ENCODE data around the gene IVD. TPM values are rescaled to one million over a fixed set of nuclear protein-coding genes. Genes with fewer than 3 reads are reported as not detected.

IVD gene
- total and polyA plus RNA-seq, 2 of the 8 experiments (the other 6 are each of a cell fraction or from before 2014, with no cell fraction given) = 55.2 to 78.8 TPM

DNA sequence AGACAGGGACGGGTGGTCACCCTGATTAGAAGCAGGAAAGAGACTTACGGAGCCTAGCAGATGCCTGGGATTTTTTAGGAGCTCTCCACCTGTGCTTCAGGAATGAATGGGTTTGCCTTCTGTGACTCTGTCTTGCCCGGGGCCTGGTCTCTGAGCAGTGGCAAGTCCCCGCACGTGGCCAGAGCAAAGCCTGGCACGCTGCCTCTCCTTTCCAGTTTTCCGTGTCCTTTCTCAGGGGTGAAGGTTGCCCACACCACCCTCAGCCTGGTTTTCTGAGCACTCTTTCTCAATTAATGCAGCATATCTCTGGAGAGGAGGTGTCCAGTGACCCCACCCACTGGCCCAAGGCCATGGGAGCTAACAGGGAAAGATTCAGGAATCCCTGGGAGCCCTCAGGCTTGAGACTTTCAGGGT, 50.7 kb downstream of the IVD start:
- Histone ChIP-seq H3K14ac (ENCODE audit: insufficient read length) (no peak overlapping the region), H3K4ac (replicated peaks; ENCODE audit: insufficient read length, low read depth, low read length) (no peak overlapping the region), H3K4me2 (ENCODE audit: insufficient read depth in 1 of 2, low read depth in 2 of 2, low read length in 2 of 2) (no peak overlapping the region), H3K4me1 (replicated peaks in 1 of 4; ENCODE audit: control insufficient read depth in 3 of 4, insufficient read depth in 4 of 4, low read length in 3 of 4) (peaks cover 4 to 33% (median 17%) of the 10 kb centered on the region in 4 experiments), H2AK5ac (ENCODE audit: low read depth, low read length) (no peak overlapping the region), H4K91ac (replicated peaks; ENCODE audit: insufficient read length, low read length) (no peak overlapping the region), H3K36me3 (ENCODE audit: control insufficient read depth in 2 of 4, insufficient read depth in 4 of 4, low read length in 3 of 4) (peaks cover 14 to 26% (median 23%) of the 10 kb centered on the region in 4 experiments), H3K79me1 (ENCODE audit: low read depth, low read length) (peaks cover 45% of the 10 kb centered on the region), H2BK120ac (replicated peaks; ENCODE audit: low read depth, low read length) (no peak overlapping the region), H3K9ac (replicated peaks in 1 of 4; ENCODE audit: extremely low read depth in 1 of 4, low read depth in 3 of 4, low read length in 3 of 4) (no peak overlapping the region), H2BK20ac (ENCODE audit: low read length) (no peak overlapping the region), H4K8ac (ENCODE audit: extremely low read depth, insufficient read depth, low read length) (no peak overlapping the region), H3K79me2 (ENCODE audit: control insufficient read depth in 1 of 2, insufficient read depth in 2 of 2, low read length in 2 of 2) (peaks cover 17 to 90% of the 10 kb centered on the region in 2 experiments), H2BK5ac (ENCODE audit: low read depth, low read length) (no peak overlapping the region), H4K20me1 (replicated peaks in 1 of 2; ENCODE audit: control insufficient read depth in 1 of 2, insufficient read depth in 2 of 2, low read length in 2 of 2) (peaks cover 57 to 60% of the 10 kb centered on the region in 2 experiments), H4K5ac (ENCODE audit: insufficient read length, low read depth, low read length) (no peak overlapping the region), H3K27ac (ENCODE audit: low read depth, low read length) (no peak overlapping the region), H3K4me3 (ENCODE audit: extremely low read depth in 1 of 4, insufficient read depth in 2 of 4, low read depth in 3 of 4, low read length in 4 of 4) (no peak overlapping the region), H2BK12ac (ENCODE audit: low read depth, low read length) (no peak overlapping the region), H2BK15ac (ENCODE audit: low read length) (no peak overlapping the region), H3K18ac (ENCODE audit: extremely low read depth, low read length) (no peak overlapping the region), H2AFZ (ENCODE audit: low read length) (no peak overlapping the region), H3K9me3 (ENCODE audit: insufficient read depth in 2 of 2, low read depth in 1 of 2, low read length in 1 of 2) (no peaks in the 10 kb centered on the region), H3K23ac (ENCODE audit: insufficient read length) (no peak overlapping the region), H3K23me2 (ENCODE audit: low read depth, low read length) (no peaks in the 10 kb centered on the region), H3K56ac (replicated peaks; ENCODE audit: insufficient read length, low read depth, low read length) (no peak overlapping the region), H3K27me3 (replicated peaks in 1 of 4; ENCODE audit: control insufficient read depth in 3 of 4, extremely low read depth in 1 of 4, insufficient read depth in 3 of 4, low read length in 3 of 4) (no peaks in the 10 kb centered on the region)
- POLR2A ChIA-PET (ENCODE audit: partially characterized antibody) = interaction anchor here (0.9 to 2.4 kb wide), 3 partner anchors 9 to 72 kb away, joined by 3 to 7 read pairs (median 4); no protein-coding TSS in a partner anchor
- CTCF ChIA-PET (ENCODE audit: partially characterized antibody) = interaction anchor here (0.8 to 1.8 kb wide), 9 partner anchors 7 to 403 kb away, joined by 3 to 6 read pairs (median 3); no protein-coding TSS in a partner anchor
- FAIRE-seq = no peak
- no peak for DNase-seq (ENCODE audit: low read depth in 1 of 2, low spot score in 2 of 2)
- WGBS, 2 experiments (ENCODE audit: extremely low coverage in 1 of 2, insufficient coverage in 1 of 2, insufficient read length in 1 of 2, insufficient replicate concordance in 2 of 2, low coverage in 1 of 2, low lambda C conversion rate in 2 of 2, missing lambda C conversion rate in 1 of 2) = 81% methylated on average over 7 of the region's 7 CpGs; no CpG with 5 or more reads in 1 of the 2 experiments
- TF ChIP-seq POU5F1 (IDR thresholded peaks at IDR 0.05; ENCODE audit: low read depth, low read length) (no peak), SUZ12 (IDR thresholded peaks at IDR 0.05; ENCODE audit: low read length) (no peak), EP300 (IDR thresholded peaks at IDR 0.05; ENCODE audit: borderline replicate concordance in 1 of 2, low read depth in 2 of 2, low read length in 2 of 2) (no peak), BCL11A (IDR thresholded peaks at IDR 0.05; ENCODE audit: low read depth in 2 of 2, low read length in 2 of 2) (no peak), POLR2AphosphoS5 (IDR thresholded peaks at IDR 0.05; ENCODE audit: low read depth, low read length) (no peak), POLR2A (IDR thresholded peaks at IDR 0.05; ENCODE audit: control extremely low read depth in 1 of 2, low read depth in 2 of 2, low read length in 2 of 2) (no peak), TEAD4 (IDR thresholded peaks at IDR 0.05; ENCODE audit: low read depth, low read length) (no peak), SAP30 (IDR thresholded peaks at IDR 0.05; ENCODE audit: insufficient read depth, insufficient replicate concordance, low read length) (no peak), CHD2 (IDR thresholded peaks at IDR 0.05; ENCODE audit: low read length) (no peak), HDAC6 (IDR thresholded peaks at IDR 0.05; ENCODE audit: low read depth, low read length) (no peak), RAD21 (IDR thresholded peaks at IDR 0.05 in 1 of 2, conservative IDR thresholded peaks at IDR 0.05 in 1 of 2; ENCODE audit: low read depth in 2 of 2, low read length in 2 of 2) (no peak), CHD1 (IDR thresholded peaks at IDR 0.05; ENCODE audit: low read depth, low read length) (no peak)
